K562 (cell line): ENCODE measurements around the gene TMEM266. TPM values are rescaled to one million over a fixed set of nuclear protein-coding genes. Genes with fewer than 3 reads are reported as not detected.
"Not testable (repeated sequence)": the region's sequence is repeated elsewhere in the genome, so short reads cannot be mapped to it uniquely, and the experiment has no call there.

Experiments used
- ATAC-seq: fragments of 200-7000 bp; cut with Tn5 transposase; 3 replicates; pipeline ENCODE4 v1.9.1; 2020; ENCODE audit warnings: moderate library complexity
- BruUV-seq: library from RNA; stranded (reverse); fragments of 400-500 nt; replicated peaks from 2 replicates; lab custom pipeline; 2021; lab: Mats Ljungman, UMichigan
- CTCF ChIA-PET: fragments of 300-600 bp; formaldehyde crosslinking; extraction: SDS; loops from one replicate; lab custom pipeline; 2021; ENCODE audit warnings: low intra/inter-chr PET ratio; lab: Yijun Ruan, JAX
- POLR2A ChIA-PET: fragments of 300-600, 350-650 bp; sonication (Branson Sonifier 250); formaldehyde crosslinking; extraction: SDS; loops from one replicate; lab custom pipeline; 2021; ENCODE audit warnings: antibody characterized with exemption, inconsistent platforms; lab: Yijun Ruan, JAX
- DNase-seq, 4 experiments: peaks; one replicate each; pipeline versions ENCODE4 v3.0.0 to v3.0.0-alpha.2; 2011 to 2018; ENCODE audit warnings: low spot score in 3 of 4, mixed read lengths in 3 of 4; ENCODE audit errors: extremely low read depth in 1 of 4
- FAIRE-seq: peaks from 2 replicates; lab custom pipeline; 2011; peaks lifted over from hg19 to GRCh38; lab: Jason Lieb, UNC
- H2AFZ ChIP-seq: 2 replicates; pipeline ENCODE4 v1.6.0; 2011; ENCODE audit warnings: low read depth, low read length, control low read depth, inconsistent platforms
- H3K27ac ChIP-seq: fragments of 200-600 bp; 3 replicates; pipeline ENCODE4 v1.8.0; 2011; ENCODE audit warnings: low read depth, mild to moderate bottlenecking, control low read depth, inconsistent platforms, low read length, moderate library complexity, mixed read lengths; ENCODE audit errors: extremely low read depth
- H3K27me3 ChIP-seq, 2 experiments: fragments of 300-600 bp in 1 of 2; 2 replicates in 1 of 2; 3 replicates in 1 of 2; pipeline versions ENCODE4 v1.6.0 to v1.8.0; 2011; ENCODE audit warnings: inconsistent platforms in 2 of 2, low read length in 2 of 2, mild to moderate bottlenecking in 1 of 2, mixed read lengths in 1 of 2, moderate library complexity in 1 of 2; ENCODE audit not compliant: control insufficient read depth in 2 of 2, insufficient read depth in 2 of 2
- H3K36me3 ChIP-seq: fragments of 300-600 bp; 3 replicates; pipeline ENCODE4 v1.8.0; 2011; ENCODE audit warnings: mild to moderate bottlenecking, low read length, inconsistent platforms; ENCODE audit not compliant: control insufficient read depth, insufficient read depth
- H3K4me1 ChIP-seq, 2 experiments: fragments of 200-600 bp in 1 of 2; replicated peaks in 1 of 2; 2 replicates in 1 of 2; 3 replicates in 1 of 2; pipeline versions ENCODE4 v1.5.1 to v1.8.0; 2011; ENCODE audit warnings: inconsistent platforms in 2 of 2, low read length in 2 of 2, mild to moderate bottlenecking in 1 of 2, mixed read lengths in 1 of 2, moderate library complexity in 1 of 2; ENCODE audit not compliant: control insufficient read depth in 2 of 2, insufficient read depth in 2 of 2
- H3K4me2 ChIP-seq: 2 replicates; pipeline ENCODE4 v1.6.1; 2011; ENCODE audit warnings: low read length, control low read depth, inconsistent platforms, mixed read lengths; ENCODE audit not compliant: insufficient read depth
- H3K4me3 ChIP-seq: fragments of 200-600 bp; sonication (generic), shearing (Covaris generic); 2 replicates; pipeline ENCODE4 v1.5.1; 2016; ENCODE audit warnings: control low read depth, inconsistent platforms
- H3K79me2 ChIP-seq: fragments of 200-600 bp; 3 replicates; pipeline ENCODE4 v1.8.0; 2011; ENCODE audit warnings: low read length, inconsistent platforms; ENCODE audit not compliant: control insufficient read depth, insufficient read depth
- H3K9ac ChIP-seq, 2 experiments: 2 replicates each; pipeline versions ENCODE4 v1.6.0 to v1.6.1; 2011; ENCODE audit warnings: low read depth in 2 of 2, low read length in 2 of 2, control low read depth in 1 of 2, inconsistent platforms in 1 of 2, mild to moderate bottlenecking in 1 of 2, mixed read lengths in 1 of 2; ENCODE audit not compliant: insufficient read depth in 1 of 2
- H3K9me1 ChIP-seq: one replicate; pipeline ENCODE4 v1.6.0; 2011; ENCODE audit warnings: inconsistent platforms, mild to moderate bottlenecking, low read length, moderate library complexity; ENCODE audit not compliant: control insufficient read depth, insufficient read depth
- H3K9me3 ChIP-seq: replicated peaks from 2 replicates; pipeline ENCODE4 v1.5.1; 2011; ENCODE audit warnings: low read depth, low read length, inconsistent platforms; ENCODE audit not compliant: control insufficient read depth, insufficient read depth
- H4K20me1 ChIP-seq: replicated peaks from 2 replicates; pipeline ENCODE4 v1.6.1; 2011; ENCODE audit warnings: low read length, inconsistent platforms, mixed read lengths; ENCODE audit not compliant: control insufficient read depth, insufficient read depth
- CBX8 ChIP-seq: fragments of 200-600 bp; sonication (generic); IDR thresholded peaks from 2 replicates; pipeline ENCODE4 v1.6.1; 2012; ENCODE audit warnings: borderline replicate concordance, mixed run types, low read depth, mild to moderate bottlenecking, moderate library complexity, mixed read lengths, low read length, control low read depth, inconsistent platforms; ENCODE audit not compliant: poor library complexity, severe bottlenecking; ENCODE audit errors: extremely low read depth
- HDGF ChIP-seq: fragments of 450-650 bp; IDR thresholded peaks from 2 replicates; pipeline ENCODE4 v1.6.1; 2016
- YBX1 ChIP-seq: fragments of 450-650 bp; IDR thresholded peaks from 2 replicates; pipeline ENCODE4 v1.7.1; 2016; ENCODE audit warnings: mild to moderate bottlenecking
- ZNF3 ChIP-seq: fragments of 250-450 bp; sonication (Bioruptor Pico); IDR thresholded peaks from 2 replicates; pipeline ENCODE4 v1.5.0; 2021; ENCODE audit warnings: mild to moderate bottlenecking, moderate library complexity
- WGBS: fragments of 100-300 bp; shearing (Covaris generic); methylation state at CpG from one replicate; pipeline ENCODE4 v1.1.6; 2016; ENCODE audit warnings: low coverage, mixed read lengths; ENCODE audit not compliant: insufficient coverage; ENCODE audit errors: missing lambda C conversion rate; 5-methylcytosine and 5-hydroxymethylcytosine counted together
- in situ Hi-C: fragments of 300-500 bp; cut with MboI; formaldehyde crosslinking; loops from 4 replicates; pipeline ENCODE4 v1.15.0; 2018; ENCODE audit warnings: inconsistent platforms, mixed read lengths
- intact Hi-C: fragments of 100-400 bp; cut with micrococcal nuclease; formaldehyde crosslinking; loops from 2 replicates; pipeline ENCODE4 v1.14.2; 2022
- polyA plus RNA-seq, 8 experiments: library from polyadenylated mRNA; depleted of rRNA in 4 of 8; stranded (reverse) in 5 of 8; unstranded in 3 of 8; fragments of >200 nt; fragmentation: Nextera tagmentation in 2 of 8; fragmentation: Illumina TruSeq in 1 of 8; extraction: Ambion mirVana in 2 of 8; extraction: Trizol in 1 of 8; gene quantifications; 2 replicates each; pipeline versions ENCODE4 v1.2.1 to v1.2.3, GENCODE V29; 2011 to 2014; ENCODE audit warnings: inconsistent platforms in 1 of 8, missing spikeins in 1 of 8
- total RNA-seq, 7 experiments: library from RNA; depleted of rRNA in 6 of 7; stranded (reverse); fragments of >200 nt in 6 of 7; fragmentation: Illumina TruSeq in 2 of 7; extraction: Trizol in 2 of 7; gene quantifications; 2 replicates each; pipeline versions ENCODE4 v1.2.1 to v1.2.3, GENCODE V29; 2011 to 2021; ENCODE audit warnings: low replicate concordance in 1 of 7
- TF ChIP-seq, protein P1 (sequence below): fragments of 250-450 bp; sonication (Bioruptor Pico); IDR thresholded peaks from 2 replicates; pipeline ENCODE4 v1.8.0; 2022; ENCODE audit warnings: inconsistent platforms
- TF ChIP-seq, protein P2 (sequence below), 2 experiments: IDR thresholded peaks; 2 replicates each; pipeline ENCODE4 v1.6.1; 2012; ENCODE audit warnings: improper control_type of control experiment in 2 of 2, low read depth in 2 of 2, low read length in 2 of 2, borderline replicate concordance in 1 of 2
- TF ChIP-seq, protein P3 (sequence below): sonication (generic); formaldehyde crosslinking; IDR thresholded peaks from 2 replicates; pipeline ENCODE4 v1.8.1; 2023; ENCODE audit warnings: mild to moderate bottlenecking, missing genetic modification reagents, moderate library complexity

The TMEM266 gene
- total and polyA plus RNA-seq, 9 of the 15 experiments (the other 6 are each of a cell fraction or from before 2014, with no cell fraction given), result not detected

DNA sequence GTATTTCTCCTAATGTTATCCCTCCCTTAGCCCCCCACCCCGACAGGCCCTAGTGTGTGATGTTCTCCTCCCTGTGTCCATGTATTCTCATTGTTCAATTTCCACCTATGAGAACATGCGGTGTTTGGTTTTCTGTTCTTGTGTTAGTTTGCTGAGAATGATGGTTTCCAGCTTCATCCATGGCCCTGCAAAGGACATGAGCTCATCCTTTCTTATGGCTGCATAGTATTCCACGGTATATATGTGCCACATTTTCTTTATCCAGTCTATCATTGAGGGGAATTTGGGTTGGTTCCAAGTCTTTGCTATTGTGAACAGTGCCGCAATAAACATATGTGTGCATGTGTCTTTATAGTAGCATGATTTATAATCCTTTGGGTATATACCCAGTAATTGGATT lies 46.3 kb upstream of the TMEM266 start:
- H3K4me2 ChIP-seq, H3K27me3 ChIP-seq, H3K4me1 ChIP-seq, H3K9me3 ChIP-seq, H3K4me3 ChIP-seq, H3K27ac ChIP-seq, POLR2A ChIA-PET, H3K79me2 ChIP-seq, H3K9ac ChIP-seq, CTCF ChIA-PET, H2AFZ ChIP-seq, H3K9me1 ChIP-seq, intact Hi-C loops, FAIRE-seq, ATAC-seq, in situ Hi-C loops, BruUV-seq, H3K36me3 ChIP-seq, H4K20me1 ChIP-seq, DNase-seq: not testable (repeated sequence)
- WGBS, result 44% methylated on average over 4 of the region's 4 CpGs

DNA sequence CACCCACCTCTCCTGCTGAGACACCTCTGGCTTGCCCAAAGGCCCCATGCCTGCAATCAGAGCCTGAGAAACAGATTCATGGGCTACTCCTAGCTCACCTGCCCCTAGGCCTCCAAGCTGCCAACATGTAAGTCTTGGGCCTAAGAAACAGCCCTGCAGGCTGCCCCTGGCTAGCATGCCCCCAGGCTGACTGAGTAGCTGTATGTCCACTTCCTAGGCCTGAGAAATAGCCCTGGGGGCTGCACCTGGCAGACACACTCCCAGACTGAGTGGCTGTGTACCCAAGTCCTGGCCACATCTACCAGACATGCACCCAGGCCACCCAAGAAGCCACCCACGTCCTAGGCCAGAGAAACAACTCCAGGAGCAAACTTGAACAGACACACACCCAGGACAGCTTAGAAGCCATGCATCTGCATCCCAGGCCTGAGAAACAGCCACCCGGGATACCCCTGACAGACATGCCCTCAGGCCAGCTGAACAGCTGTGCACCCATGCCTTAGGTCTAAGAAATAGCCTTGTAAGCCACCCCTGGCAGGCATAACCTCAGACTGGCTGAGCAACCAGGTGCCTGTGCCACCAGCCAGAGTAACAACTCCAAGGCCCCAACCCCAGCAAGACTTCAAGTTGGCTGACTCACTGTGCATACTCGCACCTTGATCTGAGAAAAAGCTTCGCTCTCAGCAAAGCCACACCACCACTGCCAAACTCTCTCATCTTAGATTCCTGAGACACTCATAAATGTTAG lies 35.6 kb upstream of the TMEM266 start:
- Histone ChIP-seq H3K27me3 (peaks cover 0 to 6% of the 10 kb centered on the region in 2 experiments; a peak in 2 of 5 replicates), H3K4me1 (no peaks in the 10 kb centered on the region), H3K9me1 (no peaks in the 10 kb centered on the region), H3K27ac (no peak overlapping the region), H3K4me3 (no peak overlapping the region), H3K4me2 (no peak overlapping the region), H3K9ac (no peak overlapping the region), H3K36me3 (no peaks in the 10 kb centered on the region), H2AFZ (no peak overlapping the region), H3K9me3 (peaks cover 6% of the 10 kb centered on the region; the same call in 1 of the 2 replicates), H3K79me2 (no peaks in the 10 kb centered on the region), H4K20me1 (no peaks in the 10 kb centered on the region)
- ChIA-PET POLR2A (interaction anchor here (0.8 to 2.2 kb wide), 3 partner anchors 12 to 55 kb away, joined by 4 to 6 read pairs (median 5); partner anchors contain the start of gene NRG4), CTCF (no interaction called here)
- no peak for DNase-seq
- no peak for FAIRE-seq
- in situ Hi-C loops (no loop called here), intact Hi-C loops (no loop called here)
- BruUV-seq, result no TSS peak
- no peak for ATAC-seq
- WGBS, result 5% methylated on average over 4 of the region's 4 CpGs
- TF ChIP-seq CBX8 (no peak), ZNF3 (no peak), HDGF (no peak), YBX1 (no peak)
- TF ChIP-seq, protein P1, sequence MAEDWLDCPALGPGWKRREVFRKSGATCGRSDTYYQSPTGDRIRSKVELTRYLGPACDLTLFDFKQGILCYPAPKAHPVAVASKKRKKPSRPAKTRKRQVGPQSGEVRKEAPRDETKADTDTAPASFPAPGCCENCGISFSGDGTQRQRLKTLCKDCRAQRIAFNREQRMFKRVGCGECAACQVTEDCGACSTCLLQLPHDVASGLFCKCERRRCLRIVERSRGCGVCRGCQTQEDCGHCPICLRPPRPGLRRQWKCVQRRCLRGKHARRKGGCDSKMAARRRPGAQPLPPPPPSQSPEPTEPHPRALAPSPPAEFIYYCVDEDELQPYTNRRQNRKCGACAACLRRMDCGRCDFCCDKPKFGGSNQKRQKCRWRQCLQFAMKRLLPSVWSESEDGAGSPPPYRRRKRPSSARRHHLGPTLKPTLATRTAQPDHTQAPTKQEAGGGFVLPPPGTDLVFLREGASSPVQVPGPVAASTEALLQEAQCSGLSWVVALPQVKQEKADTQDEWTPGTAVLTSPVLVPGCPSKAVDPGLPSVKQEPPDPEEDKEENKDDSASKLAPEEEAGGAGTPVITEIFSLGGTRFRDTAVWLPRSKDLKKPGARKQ (CRISPR knock-in tag), result no peak
- TF ChIP-seq, protein P2, sequence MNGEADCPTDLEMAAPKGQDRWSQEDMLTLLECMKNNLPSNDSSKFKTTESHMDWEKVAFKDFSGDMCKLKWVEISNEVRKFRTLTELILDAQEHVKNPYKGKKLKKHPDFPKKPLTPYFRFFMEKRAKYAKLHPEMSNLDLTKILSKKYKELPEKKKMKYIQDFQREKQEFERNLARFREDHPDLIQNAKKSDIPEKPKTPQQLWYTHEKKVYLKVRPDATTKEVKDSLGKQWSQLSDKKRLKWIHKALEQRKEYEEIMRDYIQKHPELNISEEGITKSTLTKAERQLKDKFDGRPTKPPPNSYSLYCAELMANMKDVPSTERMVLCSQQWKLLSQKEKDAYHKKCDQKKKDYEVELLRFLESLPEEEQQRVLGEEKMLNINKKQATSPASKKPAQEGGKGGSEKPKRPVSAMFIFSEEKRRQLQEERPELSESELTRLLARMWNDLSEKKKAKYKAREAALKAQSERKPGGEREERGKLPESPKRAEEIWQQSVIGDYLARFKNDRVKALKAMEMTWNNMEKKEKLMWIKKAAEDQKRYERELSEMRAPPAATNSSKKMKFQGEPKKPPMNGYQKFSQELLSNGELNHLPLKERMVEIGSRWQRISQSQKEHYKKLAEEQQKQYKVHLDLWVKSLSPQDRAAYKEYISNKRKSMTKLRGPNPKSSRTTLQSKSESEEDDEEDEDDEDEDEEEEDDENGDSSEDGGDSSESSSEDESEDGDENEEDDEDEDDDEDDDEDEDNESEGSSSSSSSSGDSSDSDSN (IDR thresholded peaks at IDR 0.05; ENCODE audit: borderline replicate concordance in 1 of 2, low read depth in 2 of 2, low read length in 2 of 2), result no peak
- TF ChIP-seq, protein P3, sequence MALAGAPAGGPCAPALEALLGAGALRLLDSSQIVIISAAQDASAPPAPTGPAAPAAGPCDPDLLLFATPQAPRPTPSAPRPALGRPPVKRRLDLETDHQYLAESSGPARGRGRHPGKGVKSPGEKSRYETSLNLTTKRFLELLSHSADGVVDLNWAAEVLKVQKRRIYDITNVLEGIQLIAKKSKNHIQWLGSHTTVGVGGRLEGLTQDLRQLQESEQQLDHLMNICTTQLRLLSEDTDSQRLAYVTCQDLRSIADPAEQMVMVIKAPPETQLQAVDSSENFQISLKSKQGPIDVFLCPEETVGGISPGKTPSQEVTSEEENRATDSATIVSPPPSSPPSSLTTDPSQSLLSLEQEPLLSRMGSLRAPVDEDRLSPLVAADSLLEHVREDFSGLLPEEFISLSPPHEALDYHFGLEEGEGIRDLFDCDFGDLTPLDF (CRISPR knock-in tag), result no peak
